Measurements from ENCODE around the gene WNT16.
A peak's percentile ranks its signal among the peaks of the same experiment; 100 is the strongest.

The WNT16 gene

DNA sequence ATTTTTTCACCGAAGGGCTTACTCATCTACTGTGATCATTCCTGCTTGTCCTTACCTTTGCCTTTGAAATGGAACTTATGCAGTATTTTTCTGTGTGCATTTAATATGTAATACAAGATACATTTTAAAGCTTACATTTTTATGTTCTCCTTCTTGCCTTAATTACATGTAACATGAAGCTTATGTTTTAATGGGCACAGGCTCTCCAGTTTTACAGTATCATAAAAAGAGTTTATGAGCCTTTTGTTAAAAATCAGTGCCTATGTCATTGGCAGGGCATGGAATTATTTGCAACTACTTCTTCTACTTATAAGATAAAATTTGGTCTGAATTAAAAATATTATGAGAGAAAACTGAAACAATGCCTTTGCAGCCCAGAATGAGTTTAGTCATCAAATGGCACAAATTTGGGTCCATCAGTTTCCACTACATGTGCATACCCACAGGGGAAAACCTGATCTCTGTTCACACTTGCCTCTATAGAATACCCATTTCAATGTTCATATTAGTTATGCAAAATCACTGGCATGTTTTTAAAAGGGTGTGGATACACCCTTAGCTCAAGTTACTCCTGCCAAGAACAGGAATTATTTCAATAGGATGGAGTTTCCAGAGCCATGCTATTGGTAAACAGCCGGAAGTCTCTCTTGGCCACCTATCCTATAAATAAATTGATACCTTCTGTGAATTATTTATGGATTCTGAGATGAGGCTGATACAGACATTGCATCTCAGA, 27.9 kb upstream of the WNT16 start:
- H3K4me3 ChIP-seq (replicated peaks; ENCODE audit: low read depth, low read length) = no peak overlapping the region
- TF ChIP-seq, protein P1, sequence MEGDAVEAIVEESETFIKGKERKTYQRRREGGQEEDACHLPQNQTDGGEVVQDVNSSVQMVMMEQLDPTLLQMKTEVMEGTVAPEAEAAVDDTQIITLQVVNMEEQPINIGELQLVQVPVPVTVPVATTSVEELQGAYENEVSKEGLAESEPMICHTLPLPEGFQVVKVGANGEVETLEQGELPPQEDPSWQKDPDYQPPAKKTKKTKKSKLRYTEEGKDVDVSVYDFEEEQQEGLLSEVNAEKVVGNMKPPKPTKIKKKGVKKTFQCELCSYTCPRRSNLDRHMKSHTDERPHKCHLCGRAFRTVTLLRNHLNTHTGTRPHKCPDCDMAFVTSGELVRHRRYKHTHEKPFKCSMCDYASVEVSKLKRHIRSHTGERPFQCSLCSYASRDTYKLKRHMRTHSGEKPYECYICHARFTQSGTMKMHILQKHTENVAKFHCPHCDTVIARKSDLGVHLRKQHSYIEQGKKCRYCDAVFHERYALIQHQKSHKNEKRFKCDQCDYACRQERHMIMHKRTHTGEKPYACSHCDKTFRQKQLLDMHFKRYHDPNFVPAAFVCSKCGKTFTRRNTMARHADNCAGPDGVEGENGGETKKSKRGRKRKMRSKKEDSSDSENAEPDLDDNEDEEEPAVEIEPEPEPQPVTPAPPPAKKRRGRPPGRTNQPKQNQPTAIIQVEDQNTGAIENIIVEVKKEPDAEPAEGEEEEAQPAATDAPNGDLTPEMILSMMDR (IDR thresholded peaks at IDR 0.05; ENCODE audit: low read depth, low read length, missing control alignments) = no peak
- DNase-seq (ENCODE audit: extremely low read depth, low read depth) = no peak

DNA sequence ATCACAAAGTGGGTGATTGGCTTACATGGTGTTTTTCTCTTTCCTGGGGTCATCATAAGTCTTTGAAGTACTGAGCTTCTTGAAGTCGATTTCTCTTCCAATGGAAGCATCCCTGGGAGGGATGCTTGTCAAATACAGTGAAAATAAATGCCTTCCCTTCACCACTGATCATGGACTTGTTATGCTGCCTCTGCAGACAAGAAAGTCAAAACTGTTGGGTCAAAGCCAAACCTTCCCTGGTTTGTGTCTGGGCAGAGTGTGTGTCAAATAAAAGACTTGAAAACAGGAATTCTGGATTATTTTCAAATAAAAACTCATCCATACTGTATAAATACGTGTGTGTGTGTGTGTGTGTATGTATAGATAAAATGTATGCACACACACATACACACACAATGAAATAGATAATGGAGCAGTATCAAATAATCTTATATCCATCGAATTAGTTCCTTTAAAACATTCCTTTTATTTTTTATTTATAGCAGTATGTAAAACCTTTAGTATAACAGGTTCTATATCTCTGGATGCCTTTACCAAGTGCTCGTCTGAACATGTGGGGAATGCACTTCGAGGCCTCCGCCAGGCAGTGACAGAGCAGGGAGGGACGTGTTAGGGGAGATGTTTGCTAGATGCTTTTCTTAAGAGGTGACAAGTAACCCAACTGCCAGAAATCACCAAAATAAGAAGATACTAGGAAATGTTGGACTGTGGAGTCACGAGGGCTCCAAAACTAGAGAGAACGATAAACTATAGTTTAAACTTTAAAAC, 27.2 kb upstream of the WNT16 start:
- no peak overlapping the region for H3K4me3 ChIP-seq (replicated peaks; ENCODE audit: low read depth, low read length)
- DNase-seq (ENCODE audit: extremely low read depth, low read depth) = no peak
- TF ChIP-seq, protein P1 (IDR thresholded peaks at IDR 0.05; ENCODE audit: low read depth, low read length, missing control alignments) = no peak

DNA sequence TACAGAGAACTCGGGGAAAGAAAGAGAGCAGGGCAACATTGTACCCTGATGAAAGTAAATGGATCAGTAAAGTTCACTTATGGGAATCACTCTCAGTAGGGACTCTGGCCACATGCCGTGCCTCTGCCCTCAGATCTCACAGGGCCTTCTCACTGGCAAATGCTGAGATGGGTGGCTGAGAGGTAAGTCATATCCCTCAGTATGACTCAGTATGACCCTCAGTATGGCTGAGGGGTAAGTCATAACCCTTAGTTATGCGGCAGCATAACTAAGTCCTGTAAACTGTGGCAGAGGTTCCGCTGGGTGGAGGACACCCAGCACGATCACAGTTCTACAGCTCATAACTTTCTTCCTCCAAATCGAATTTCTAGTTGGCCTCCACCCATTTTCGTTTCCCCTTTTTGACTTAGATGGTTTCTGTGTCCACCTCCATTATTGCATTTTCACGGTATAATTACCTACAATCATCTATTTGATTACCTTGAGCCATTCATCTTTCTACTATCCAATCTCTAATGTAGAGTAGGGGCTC, 26.5 kb upstream of the WNT16 start:
- no peak overlapping the region for H3K4me3 ChIP-seq (replicated peaks; ENCODE audit: low read depth, low read length)
- DNase-seq (ENCODE audit: extremely low read depth, low read depth) = no peak
- TF ChIP-seq, protein P1 (IDR thresholded peaks at IDR 0.05; ENCODE audit: low read depth, low read length, missing control alignments) = no peak

DNA sequence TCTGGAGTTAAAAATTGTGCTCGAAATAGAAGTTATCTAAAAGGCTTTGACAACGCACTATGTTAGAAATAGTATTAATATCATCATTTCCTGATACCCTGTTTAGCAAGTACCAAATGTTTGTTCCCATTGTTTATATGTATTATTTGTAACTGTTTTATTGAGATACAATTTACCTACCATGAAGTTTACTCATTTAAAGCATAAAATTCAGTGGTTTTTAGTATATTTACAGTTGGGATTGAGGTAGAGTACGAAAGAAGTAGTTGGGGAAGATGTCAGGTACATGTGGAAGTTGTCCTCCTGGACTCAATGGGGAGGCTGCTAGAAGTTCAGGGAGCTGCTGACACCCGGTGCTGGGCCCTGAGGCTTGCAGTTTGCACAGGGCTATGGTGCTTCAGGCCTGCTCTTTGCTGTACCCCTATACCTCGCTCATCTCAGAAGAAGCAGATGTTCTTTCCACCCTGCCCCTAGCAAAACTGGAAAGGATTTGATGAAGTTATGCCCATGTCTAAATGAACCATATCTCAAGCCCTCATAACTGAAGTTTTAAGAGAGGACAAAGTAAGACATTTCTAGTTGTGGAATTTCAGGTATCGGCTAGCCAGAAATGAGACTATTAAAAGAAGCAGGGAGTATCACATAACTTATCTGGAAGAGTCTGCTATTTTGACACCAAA, 25.2 kb upstream of the WNT16 start:
- TF ChIP-seq, protein P1 (IDR thresholded peaks at IDR 0.05; ENCODE audit: low read depth, low read length, missing control alignments) = no peak
- DNase-seq (ENCODE audit: extremely low read depth, low read depth) = no peak
- no peak overlapping the region for H3K4me3 ChIP-seq (replicated peaks; ENCODE audit: low read depth, low read length)

DNA sequence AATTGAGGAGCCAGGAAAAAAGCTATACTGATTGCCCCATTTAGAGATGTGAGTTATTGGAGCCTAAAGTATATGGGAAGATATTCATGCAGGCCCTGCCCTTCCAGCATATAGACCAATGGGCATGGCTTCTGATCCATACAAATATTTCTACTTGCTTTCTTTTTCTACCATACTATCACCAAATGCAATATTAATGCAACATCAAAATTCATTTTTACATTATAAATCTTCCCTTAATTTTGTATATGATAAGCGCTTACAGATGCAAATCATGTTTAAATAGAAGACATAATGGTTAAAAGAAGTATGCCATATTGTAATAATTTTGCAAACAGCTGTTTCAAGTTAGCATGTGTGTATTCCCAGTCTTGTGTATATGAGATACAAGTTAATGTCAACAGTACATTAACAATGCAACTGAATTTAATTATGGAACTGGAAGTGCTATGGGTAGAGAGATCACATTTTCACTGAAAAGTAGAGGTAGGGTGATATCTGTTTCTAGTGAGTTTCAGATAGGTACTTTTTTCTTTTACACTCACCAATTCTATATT, 24.6 kb upstream of the WNT16 start:
- TF ChIP-seq, protein P1 (IDR thresholded peaks at IDR 0.05; ENCODE audit: low read depth, low read length, missing control alignments) = no peak
- peak; percentile 20 for DNase-seq (ENCODE audit: extremely low read depth, low read depth)
- no peak overlapping the region for H3K4me3 ChIP-seq (replicated peaks; ENCODE audit: low read depth, low read length)

DNA sequence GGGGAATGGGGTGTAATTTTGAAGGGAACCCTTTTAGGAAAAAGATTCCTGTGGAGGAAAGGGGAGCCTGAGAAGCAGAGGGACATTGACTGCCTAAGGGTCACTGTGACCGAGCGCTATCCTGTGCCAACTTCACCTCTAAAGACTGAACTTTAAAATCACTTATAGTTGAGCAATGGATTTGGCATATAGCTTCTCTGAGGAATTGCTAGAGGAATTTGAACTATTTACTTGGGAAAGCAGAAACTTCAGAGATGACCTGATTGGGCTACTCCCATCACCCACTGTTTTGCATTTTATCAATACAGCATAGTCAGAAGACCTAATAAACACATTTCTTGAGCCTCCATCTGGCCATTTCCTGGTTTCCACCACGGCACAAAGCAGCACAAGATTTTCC, 23.7 kb upstream of the WNT16 start:
- H3K4me3 ChIP-seq (replicated peaks; ENCODE audit: low read depth, low read length) = no peak overlapping the region
- TF ChIP-seq, protein P1 (IDR thresholded peaks at IDR 0.05; ENCODE audit: low read depth, low read length, missing control alignments) = no peak
- DNase-seq (ENCODE audit: extremely low read depth, low read depth) = no peak
